Measurements from ENCODE around the gene TRAP1.

DNA sequence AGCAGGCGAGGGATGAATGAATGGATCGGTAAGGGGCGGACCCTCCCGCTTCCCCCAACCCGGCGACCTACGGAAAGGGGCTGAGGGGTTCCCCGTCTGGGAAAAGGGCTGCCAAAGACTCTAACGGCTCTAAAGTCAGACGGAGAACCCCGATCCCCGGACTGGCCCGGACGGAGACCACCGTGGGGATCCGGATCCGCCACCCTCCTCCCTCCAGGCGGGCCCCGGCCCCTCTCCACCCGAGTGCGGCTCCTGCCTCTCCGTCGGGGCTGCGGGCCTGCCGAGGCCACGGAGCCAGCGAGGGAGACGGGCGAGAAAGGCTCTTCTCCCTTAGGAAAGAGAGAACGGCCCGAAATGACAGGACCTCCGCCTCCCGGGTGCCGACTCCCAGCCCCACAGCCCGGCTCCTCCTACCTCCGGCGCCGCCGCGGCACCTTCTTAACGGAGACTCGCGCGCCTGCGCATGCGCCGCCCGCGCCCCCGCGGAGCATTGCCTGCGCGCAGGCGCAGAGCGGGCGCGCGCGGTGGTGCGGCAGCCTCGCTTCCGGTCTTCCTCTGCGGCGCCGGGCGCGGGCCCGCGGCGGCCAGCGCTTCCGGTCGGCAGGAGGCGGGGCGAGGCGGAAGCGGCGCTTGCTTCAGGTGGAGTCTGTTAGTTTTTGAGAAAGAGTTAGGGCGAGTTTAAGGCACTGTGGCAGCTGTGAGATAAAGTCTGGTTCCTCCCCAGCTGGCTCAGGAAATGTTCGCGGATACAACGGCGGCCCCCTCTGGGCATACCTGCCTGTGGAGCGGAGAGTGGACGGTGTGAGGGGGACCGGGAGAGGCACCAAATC lies 106.0 kb downstream of the TRAP1 start, which contains the start of gene SLX4:
- TF ChIP-seq RAD21 (IDR thresholded peaks at IDR 0.05; ENCODE audit: low read depth) = no peak
- no peak for TF ChIP-seq CREB1 (IDR thresholded peaks at IDR 0.05; ENCODE audit: low read depth)
- no peak for TF ChIP-seq EP300 (IDR thresholded peaks at IDR 0.05; ENCODE audit: borderline replicate concordance)
- TF ChIP-seq CEBPB (IDR thresholded peaks at IDR 0.05) = no peak
